DMS153 treated with DMSO at 0.1 percent for 48 hours (cell line): ENCODE data around the gene RPS16.
"Not testable (repeated sequence)": the region's sequence is repeated elsewhere in the genome, so short reads cannot be mapped to it uniquely, and the experiment has no call there.

Source experiments
- DNase-seq: peaks from one replicate; lab custom pipeline; 2025; ENCODE audit not compliant: unreplicated experiment; lab: John Stamatoyannopoulos, UW

RPS16 gene

GRCh38 chr19:39435499-39436349 lies at the start of gene RPS16:
Gene RPS16 (minus strand): TSS chr19:39435949. CDS start chr19:39435895, 54 bp downstream.
- DNase-seq, result peak; percentile 92

- no peak for DNase-seq
These were observed 47.4 kb upstream of the RPS16 start for GRCh38 chr19:39483141-39483540.

- DNase-seq, result no peak
These were observed 45.9 kb upstream of the RPS16 start for GRCh38 chr19:39481676-39482075.

- no peak for DNase-seq
These were observed 45.4 kb upstream of the RPS16 start for GRCh38 chr19:39481229-39481545.

- DNase-seq, result peak; percentile 92
These were observed 44.8 kb upstream of the RPS16 start, which contains the start of gene TIMM50 for GRCh38 chr19:39480337-39481228. Gene TIMM50 (plus strand): TSS chr19:39480838. CDS start chr19:39480854, 16 bp downstream.

GRCh38 chr19:39479916-39480315 lies 44.2 kb upstream of the RPS16 start:
- DNase-seq, result no peak

- DNase-seq, result not testable (repeated sequence)
These were observed 43.6 kb upstream of the RPS16 start for GRCh38 chr19:39479319-39479801.

GRCh38 chr19:39475748-39476147 lies 40.0 kb upstream of the RPS16 start:
- DNase-seq, result no peak

GRCh38 chr19:39474139-39474620 lies 38.4 kb upstream of the RPS16 start:
- no peak for DNase-seq

GRCh38 chr19:39473443-39473960 lies 37.8 kb upstream of the RPS16 start:
- DNase-seq, result no peak

- no peak for DNase-seq
These were observed 37.1 kb upstream of the RPS16 start for GRCh38 chr19:39472746-39473442.

GRCh38 chr19:39471756-39472536 lies 36.2 kb upstream of the RPS16 start:
- no peak for DNase-seq

- no peak for DNase-seq
These were observed 35.1 kb upstream of the RPS16 start for GRCh38 chr19:39470724-39471339.

GRCh38 chr19:39469567-39469966 lies 33.8 kb upstream of the RPS16 start:
- DNase-seq, result no peak

GRCh38 chr19:39469036-39469435 lies 33.3 kb upstream of the RPS16 start:
- no peak for DNase-seq

- DNase-seq, result no peak
These were observed 32.2 kb upstream of the RPS16 start for GRCh38 chr19:39467941-39468340.

GRCh38 chr19:39465956-39466747 lies 30.4 kb upstream of the RPS16 start:
- no peak for DNase-seq

- no peak for DNase-seq
These were observed 27.7 kb upstream of the RPS16 start for GRCh38 chr19:39463403-39463802.

GRCh38 chr19:39451257-39451656 lies 15.5 kb upstream of the RPS16 start:
- not testable (repeated sequence) for DNase-seq
